RPMI8226 (cell line): ENCODE data around the gene ADGRD1.

ENCODE experiments used
- DNase-seq: peaks from one replicate; pipeline ENCODE4 v3.0.0-alpha.2; 2015

The ADGRD1 gene

GRCh38 chr12:131008913-131009270 lies 55.2 kb downstream of the ADGRD1 start:
- no peak for DNase-seq

GRCh38 chr12:131009595-131010395 lies 56.1 kb downstream of the ADGRD1 start:
- no peak for DNase-seq

- no peak for DNase-seq
These were observed 56.9 kb downstream of the ADGRD1 start for GRCh38 chr12:131010396-131011131.

GRCh38 chr12:131011165-131012079 lies 57.7 kb downstream of the ADGRD1 start:
- no peak for DNase-seq

GRCh38 chr12:131012279-131013069 lies 58.8 kb downstream of the ADGRD1 start:
- no peak for DNase-seq

GRCh38 chr12:131013118-131013517 lies 59.4 kb downstream of the ADGRD1 start:
- DNase-seq, result no peak

GRCh38 chr12:131014343-131014742 lies 60.6 kb downstream of the ADGRD1 start:
- no peak for DNase-seq

- DNase-seq, result no peak
These were observed 62.1 kb downstream of the ADGRD1 start for GRCh38 chr12:131015581-131016337.

- DNase-seq, result no peak
These were observed 63.8 kb downstream of the ADGRD1 start for GRCh38 chr12:131017477-131017991.

- DNase-seq, result no peak
These were observed 64.4 kb downstream of the ADGRD1 start for GRCh38 chr12:131018019-131018620.

GRCh38 chr12:131018808-131019397 lies 65.2 kb downstream of the ADGRD1 start:
- DNase-seq, result no peak

- no peak for DNase-seq
These were observed 66.8 kb downstream of the ADGRD1 start for GRCh38 chr12:131020326-131021153.

GRCh38 chr12:131021154-131021541 lies 67.4 kb downstream of the ADGRD1 start:
- DNase-seq, result no peak

- no peak for DNase-seq
These were observed 70.3 kb downstream of the ADGRD1 start for GRCh38 chr12:131024026-131024425.

GRCh38 chr12:131024721-131025120 lies 71.0 kb downstream of the ADGRD1 start:
- DNase-seq, result no peak

- DNase-seq, result no peak
These were observed 71.5 kb downstream of the ADGRD1 start for GRCh38 chr12:131025234-131025633.

GRCh38 chr12:131025939-131026702 lies 72.4 kb downstream of the ADGRD1 start:
- no peak for DNase-seq

GRCh38 chr12:131026754-131027153 lies 73.0 kb downstream of the ADGRD1 start:
- DNase-seq, result no peak

- DNase-seq, result no peak
These were observed 73.6 kb downstream of the ADGRD1 start for GRCh38 chr12:131027264-131027663.
